Mucosa of descending colon (tissue), 3 donors: ENCODE measurements around the gene PLXNA4. TPM values are rescaled to one million over a fixed set of nuclear protein-coding genes. Genes with fewer than 3 reads are reported as not detected.
"Not testable (repeated sequence)": the region's sequence is repeated elsewhere in the genome, so short reads cannot be mapped to it uniquely, and the experiment has no call there.

Source experiments
- ATAC-seq: fragments of 200-7000 bp; cut with Tn5 transposase; one replicate; pipeline ENCODE4 v1.9.1; 2020; ENCODE audit warnings: mild to moderate bottlenecking, moderate library complexity
- DNase-seq, 3 donors: peaks; one replicate each; pipeline ENCODE4 v3.0.0-alpha.2; 2020
- H3K36me3 ChIP-seq: fragments of 200-600 bp; one replicate; pipeline ENCODE4 v1.8.0; 2021; ENCODE audit warnings: low read depth, mild to moderate bottlenecking
- H3K4me1 ChIP-seq: fragments of 200-600 bp; one replicate; pipeline ENCODE4 v1.8.0; 2021; ENCODE audit warnings: low read depth, mild to moderate bottlenecking
- H3K4me3 ChIP-seq: fragments of 200-600 bp; one replicate; pipeline ENCODE4 v1.8.0; 2021; ENCODE audit warnings: mild to moderate bottlenecking
- H3K9me3 ChIP-seq: fragments of 200-600 bp; one replicate; pipeline ENCODE4 v1.8.0; 2021; ENCODE audit warnings: mild to moderate bottlenecking
- intact Hi-C, 2 donors: fragments of 100-400 bp; cut with DNase I in 1 of 2; cut with micrococcal nuclease in 1 of 2; formaldehyde crosslinking; loops; one replicate each; pipeline versions ENCODE4 v1.11.0 to v1.11.1; 2022; cut with DNase I, micrococcal nuclease
- total RNA-seq, 3 donors: library from RNA; stranded (reverse); fragmentation: NEBNext Ultra II Directional in 2 of 3; extraction: Animal tissue kit (Norgen Biotek cat#: 25700) in 2 of 3; gene quantifications; one replicate each; pipeline versions ENCODE4 v1.2.1 to v1.2.4, GENCODE V29; 2021 to 2023
- TF ChIP-seq, protein P1 (sequence below): fragments of 200-600 bp; IDR thresholded peaks from one replicate; pipeline ENCODE4 v1.8.0; 2022; ENCODE audit warnings: antibody characterized with exemption, mild to moderate bottlenecking
- donor health status: DM: no; HTN: no; CAD: no; lungs with moderate emphysema.
- donor health status: DM: no; HTN: no; CAD: no.
- donor health status: DM: no; HTN: yes; CAD: no.

The PLXNA4 gene
- total RNA-seq, 3 donors from 2014 or later: 0.78 to 3.5 (median 2.7) TPM

DNA sequence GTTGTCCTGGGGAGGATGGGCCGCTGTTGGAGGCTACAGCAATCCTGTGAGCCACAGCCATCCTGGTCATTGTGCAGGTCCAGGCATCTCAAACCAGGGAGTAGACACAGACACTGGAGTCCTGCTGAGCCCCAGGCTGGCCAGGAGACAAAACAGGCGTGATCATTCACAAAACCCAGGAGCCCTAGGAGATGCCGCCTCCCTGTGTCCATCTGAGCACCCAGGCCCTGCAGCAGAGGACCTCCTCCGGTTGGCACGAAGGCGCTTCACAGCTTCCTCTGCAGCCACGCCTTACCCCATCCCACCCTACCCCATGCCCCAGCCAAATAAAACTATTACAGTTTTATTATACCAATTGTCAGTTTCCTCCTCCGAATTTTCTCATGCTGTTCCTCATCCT, 183.6 kb downstream of the PLXNA4 start:
- Histone ChIP-seq H3K36me3 (no peaks in the 10 kb centered on the region), H3K4me1 (peaks cover 2% of the 10 kb centered on the region), H3K4me3 (no peak overlapping the region), H3K9me3 (no peaks in the 10 kb centered on the region)
- ATAC-seq: peak; percentile 68
- intact Hi-C loops: no loop called here
- peak in 2 of 3 donors; percentile 30 to 43 for DNase-seq
- TF ChIP-seq, protein P1, sequence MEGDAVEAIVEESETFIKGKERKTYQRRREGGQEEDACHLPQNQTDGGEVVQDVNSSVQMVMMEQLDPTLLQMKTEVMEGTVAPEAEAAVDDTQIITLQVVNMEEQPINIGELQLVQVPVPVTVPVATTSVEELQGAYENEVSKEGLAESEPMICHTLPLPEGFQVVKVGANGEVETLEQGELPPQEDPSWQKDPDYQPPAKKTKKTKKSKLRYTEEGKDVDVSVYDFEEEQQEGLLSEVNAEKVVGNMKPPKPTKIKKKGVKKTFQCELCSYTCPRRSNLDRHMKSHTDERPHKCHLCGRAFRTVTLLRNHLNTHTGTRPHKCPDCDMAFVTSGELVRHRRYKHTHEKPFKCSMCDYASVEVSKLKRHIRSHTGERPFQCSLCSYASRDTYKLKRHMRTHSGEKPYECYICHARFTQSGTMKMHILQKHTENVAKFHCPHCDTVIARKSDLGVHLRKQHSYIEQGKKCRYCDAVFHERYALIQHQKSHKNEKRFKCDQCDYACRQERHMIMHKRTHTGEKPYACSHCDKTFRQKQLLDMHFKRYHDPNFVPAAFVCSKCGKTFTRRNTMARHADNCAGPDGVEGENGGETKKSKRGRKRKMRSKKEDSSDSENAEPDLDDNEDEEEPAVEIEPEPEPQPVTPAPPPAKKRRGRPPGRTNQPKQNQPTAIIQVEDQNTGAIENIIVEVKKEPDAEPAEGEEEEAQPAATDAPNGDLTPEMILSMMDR: no peak

DNA sequence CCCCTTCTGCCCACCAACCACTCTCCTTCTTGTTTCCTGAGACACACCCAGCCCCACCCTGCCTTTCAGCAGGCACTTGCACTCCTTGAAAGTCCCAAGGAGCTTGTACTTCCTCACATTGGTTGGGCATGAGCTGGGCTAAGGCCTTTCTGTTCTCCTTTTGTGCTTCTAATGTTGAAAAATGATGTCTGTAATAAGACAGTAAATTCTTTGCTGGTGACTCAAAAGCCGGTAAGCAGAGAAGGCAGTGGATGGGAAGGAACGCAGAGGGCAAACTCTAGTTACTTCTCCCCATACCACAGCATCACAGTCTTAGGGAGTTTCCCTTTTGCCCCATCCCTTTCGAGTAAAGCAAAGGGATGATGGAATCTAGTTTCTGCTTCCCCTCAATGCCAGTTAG, 185.6 kb downstream of the PLXNA4 start:
- intact Hi-C loops: no loop called here
- H3K4me3 ChIP-seq: no peak overlapping the region
- ATAC-seq: peak; percentile 10

DNA sequence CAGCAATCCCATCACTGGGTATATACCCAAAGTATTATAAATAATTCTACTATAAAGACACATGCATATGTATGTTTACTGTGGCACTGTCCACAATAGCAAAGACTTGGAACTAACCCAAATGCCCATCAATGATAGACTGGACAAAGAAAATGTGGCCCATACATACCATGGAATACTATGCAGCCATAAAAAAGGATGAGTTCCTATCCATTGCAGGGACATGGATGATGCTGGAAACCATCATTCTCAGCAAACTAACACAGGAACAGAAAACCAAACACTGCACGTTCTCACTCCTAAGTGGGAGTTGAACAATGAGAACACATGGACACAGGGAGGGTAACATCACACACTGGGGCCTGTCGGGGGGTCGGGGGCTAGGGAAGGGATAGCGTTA, 186.2 kb downstream of the PLXNA4 start:
- DNase-seq, H3K9me3 ChIP-seq, intact Hi-C loops, H3K36me3 ChIP-seq, ATAC-seq, H3K4me1 ChIP-seq, H3K4me3 ChIP-seq: not testable (repeated sequence)

More for the DNA sequence above, 185.6 kb downstream of the PLXNA4 start:
- no peak for DNase-seq
- Histone ChIP-seq H3K9me3 (no peaks in the 10 kb centered on the region), H3K4me1 (peaks cover 6% of the 10 kb centered on the region), H3K36me3 (no peaks in the 10 kb centered on the region)
- TF ChIP-seq, protein P1: no peak

DNA sequence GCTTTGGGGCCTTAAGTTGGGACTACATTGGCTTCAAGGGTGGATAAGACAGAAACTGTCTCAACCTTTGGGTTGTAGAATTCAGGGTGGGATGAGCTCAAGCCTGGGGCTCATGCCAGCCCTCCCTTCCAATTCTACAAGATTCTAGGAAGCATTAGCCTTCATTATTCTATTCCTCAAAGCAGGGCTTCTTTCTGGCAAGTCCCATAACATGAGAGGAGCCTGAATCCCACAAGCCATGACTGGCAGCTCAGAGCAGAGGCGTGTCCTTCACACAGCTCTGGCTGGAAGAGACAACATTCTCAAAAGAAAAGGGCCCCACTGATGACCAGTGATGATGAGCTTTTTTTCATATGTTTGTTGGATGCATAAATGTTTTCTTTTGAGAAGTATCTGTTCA, 187.6 kb downstream of the PLXNA4 start:
- no peak for DNase-seq
- intact Hi-C loops: no loop called here
- TF ChIP-seq, protein P1: no peak
- Histone ChIP-seq H3K36me3 (no peaks in the 10 kb centered on the region), H3K9me3 (no peaks in the 10 kb centered on the region), H3K4me3 (no peak overlapping the region), H3K4me1 (peaks cover 4% of the 10 kb centered on the region)
- ATAC-seq: no peak

DNA sequence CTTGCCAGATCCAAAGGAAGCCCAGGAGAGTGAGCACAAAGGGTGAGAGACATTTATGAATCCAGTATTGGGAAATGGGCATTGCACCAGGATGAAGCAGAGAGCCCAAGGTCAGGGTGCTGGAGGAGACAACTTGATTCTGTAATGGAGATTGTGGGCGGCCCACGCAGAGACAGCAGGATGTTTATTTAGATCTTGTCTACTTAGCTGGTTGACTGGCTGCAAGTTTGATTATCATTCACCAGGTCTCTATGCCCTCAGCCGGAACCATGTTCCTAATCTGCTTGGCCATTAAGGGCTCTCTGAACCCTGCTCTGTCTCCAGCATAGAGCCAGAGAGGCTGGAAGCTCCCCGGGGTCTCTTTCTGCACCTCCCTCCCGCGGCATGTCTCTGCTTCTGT, 188.7 kb downstream of the PLXNA4 start:
- Histone ChIP-seq H3K4me1 (peaks cover 4% of the 10 kb centered on the region), H3K9me3 (no peaks in the 10 kb centered on the region), H3K36me3 (no peaks in the 10 kb centered on the region), H3K4me3 (no peak overlapping the region)
- no peak for ATAC-seq
- intact Hi-C loops: no loop called here
- DNase-seq: no peak
- TF ChIP-seq, protein P1: no peak

DNA sequence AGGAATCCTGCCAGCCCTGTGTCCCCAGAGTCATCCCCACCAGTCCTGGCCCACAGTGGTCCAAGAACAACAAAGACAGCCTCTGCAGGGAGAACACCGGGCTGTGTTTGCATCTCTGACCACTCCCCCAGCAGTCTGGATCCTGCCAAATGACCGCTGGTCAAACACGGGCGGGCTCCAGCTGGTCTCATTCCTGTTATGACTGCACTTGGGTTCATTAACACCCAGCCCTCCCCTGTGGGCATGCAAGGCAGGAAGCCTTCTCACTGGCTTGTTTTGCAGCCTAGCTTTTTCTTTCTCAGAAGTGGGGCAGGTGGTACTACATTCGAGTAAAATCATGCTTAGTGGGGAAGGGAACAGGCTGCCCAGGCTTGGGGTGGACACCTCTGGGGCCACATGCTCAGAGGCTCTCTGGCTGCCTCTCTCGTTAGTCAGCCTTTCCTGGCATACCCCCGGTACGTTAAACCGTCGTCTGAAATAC, 190.0 kb downstream of the PLXNA4 start:
- Histone ChIP-seq H3K4me1 (peaks cover 6% of the 10 kb centered on the region), H3K36me3 (no peaks in the 10 kb centered on the region), H3K4me3 (no peak overlapping the region), H3K9me3 (no peaks in the 10 kb centered on the region)
- intact Hi-C loops: no loop called here
- TF ChIP-seq, protein P1: no peak
- ATAC-seq (peak; percentile 75), DNase-seq (peak; percentile 63 to 69 (median 65))
